Body of pancreas (tissue), 4 donors: Measurements from ENCODE around the gene NECTIN2.

ENCODE experiments used
- POLR2A ChIP-seq, 3 donors: fragments of 450-650 bp; IDR thresholded peaks; one replicate each; pipeline ENCODE4 v1.6.1; 2016; ENCODE audit warnings: antibody characterized with exemption in 3 of 3, mild to moderate bottlenecking in 2 of 3
- TF ChIP-seq, protein P1 (sequence below), 7 experiments: fragments of 450-650 bp in 4 of 7; fragments of 200-600 bp in 3 of 7; sonication (generic) in 3 of 7; IDR thresholded peaks; one replicate each; pipeline ENCODE4 v1.5.1; 2016 to 2019; ENCODE audit warnings: antibody characterized with exemption in 7 of 7

DNA sequence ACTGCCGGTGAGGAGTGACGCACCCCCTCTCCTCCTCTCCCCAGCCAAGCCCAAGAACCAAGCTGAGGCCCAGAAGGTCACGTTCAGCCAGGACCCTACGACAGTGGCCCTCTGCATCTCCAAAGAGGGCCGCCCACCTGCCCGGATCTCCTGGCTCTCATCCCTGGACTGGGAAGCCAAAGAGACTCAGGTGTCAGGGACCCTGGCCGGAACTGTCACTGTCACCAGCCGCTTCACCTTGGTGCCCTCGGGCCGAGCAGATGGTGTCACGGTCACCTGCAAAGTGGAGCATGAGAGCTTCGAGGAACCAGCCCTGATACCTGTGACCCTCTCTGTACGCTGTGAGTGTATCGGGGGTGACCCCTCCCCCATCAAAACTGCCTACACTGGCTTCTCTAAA, 25.7 kb downstream of the NECTIN2 start:
- TF ChIP-seq, protein P1, sequence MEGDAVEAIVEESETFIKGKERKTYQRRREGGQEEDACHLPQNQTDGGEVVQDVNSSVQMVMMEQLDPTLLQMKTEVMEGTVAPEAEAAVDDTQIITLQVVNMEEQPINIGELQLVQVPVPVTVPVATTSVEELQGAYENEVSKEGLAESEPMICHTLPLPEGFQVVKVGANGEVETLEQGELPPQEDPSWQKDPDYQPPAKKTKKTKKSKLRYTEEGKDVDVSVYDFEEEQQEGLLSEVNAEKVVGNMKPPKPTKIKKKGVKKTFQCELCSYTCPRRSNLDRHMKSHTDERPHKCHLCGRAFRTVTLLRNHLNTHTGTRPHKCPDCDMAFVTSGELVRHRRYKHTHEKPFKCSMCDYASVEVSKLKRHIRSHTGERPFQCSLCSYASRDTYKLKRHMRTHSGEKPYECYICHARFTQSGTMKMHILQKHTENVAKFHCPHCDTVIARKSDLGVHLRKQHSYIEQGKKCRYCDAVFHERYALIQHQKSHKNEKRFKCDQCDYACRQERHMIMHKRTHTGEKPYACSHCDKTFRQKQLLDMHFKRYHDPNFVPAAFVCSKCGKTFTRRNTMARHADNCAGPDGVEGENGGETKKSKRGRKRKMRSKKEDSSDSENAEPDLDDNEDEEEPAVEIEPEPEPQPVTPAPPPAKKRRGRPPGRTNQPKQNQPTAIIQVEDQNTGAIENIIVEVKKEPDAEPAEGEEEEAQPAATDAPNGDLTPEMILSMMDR (IDR thresholded peaks at IDR 0.05), result no peak
- TF ChIP-seq POLR2A (IDR thresholded peaks at IDR 0.05), result no peak
